ENCODE data around the gene BCL11A.

DNA sequence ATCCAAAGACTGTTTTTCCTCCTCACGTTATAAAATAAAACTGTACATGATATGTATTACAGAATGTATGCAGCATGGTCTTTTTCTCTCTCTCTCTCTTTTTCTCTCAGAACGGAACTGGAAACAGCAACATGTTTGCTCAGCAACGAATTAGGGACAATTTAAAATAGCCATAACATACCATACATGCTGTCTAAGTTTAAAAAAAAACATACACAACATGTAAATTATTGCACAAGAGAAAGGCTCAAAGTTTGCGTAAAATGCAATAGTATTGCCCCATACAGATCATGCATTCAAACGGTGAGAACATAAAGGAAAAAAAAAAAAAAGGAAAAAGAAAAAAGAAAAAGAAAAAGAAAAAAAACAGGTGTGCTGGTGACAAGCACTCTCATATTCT is 93.6 kb downstream of the BCL11A start:
- TF ChIP-seq CTCF (conservative IDR thresholded peaks at IDR 0.05), result no peak
- TF ChIP-seq ZFX (IDR thresholded peaks at IDR 0.05), result no peak

All from C4-2B (cell line).